Renal cortical epithelial cell (primary cell): Measurements from ENCODE around the gene BRSK2. TPM values are rescaled to one million over a fixed set of nuclear protein-coding genes. Genes with fewer than 3 reads are reported as not detected.

ENCODE experiments used
- DNase-seq: peaks from one replicate; pipeline ENCODE4 v3.0.0-alpha.2; 2011; ENCODE audit warnings: low read depth
- total RNA-seq: library from RNA; depleted of rRNA; stranded (reverse); fragments of >200 nt; gene quantifications from 2 replicates; pipeline ENCODE4 v1.2.3, GENCODE V29; 2014

The BRSK2 gene
- total RNA-seq, 1 donor from 2014 or later: 0.30 TPM

DNA sequence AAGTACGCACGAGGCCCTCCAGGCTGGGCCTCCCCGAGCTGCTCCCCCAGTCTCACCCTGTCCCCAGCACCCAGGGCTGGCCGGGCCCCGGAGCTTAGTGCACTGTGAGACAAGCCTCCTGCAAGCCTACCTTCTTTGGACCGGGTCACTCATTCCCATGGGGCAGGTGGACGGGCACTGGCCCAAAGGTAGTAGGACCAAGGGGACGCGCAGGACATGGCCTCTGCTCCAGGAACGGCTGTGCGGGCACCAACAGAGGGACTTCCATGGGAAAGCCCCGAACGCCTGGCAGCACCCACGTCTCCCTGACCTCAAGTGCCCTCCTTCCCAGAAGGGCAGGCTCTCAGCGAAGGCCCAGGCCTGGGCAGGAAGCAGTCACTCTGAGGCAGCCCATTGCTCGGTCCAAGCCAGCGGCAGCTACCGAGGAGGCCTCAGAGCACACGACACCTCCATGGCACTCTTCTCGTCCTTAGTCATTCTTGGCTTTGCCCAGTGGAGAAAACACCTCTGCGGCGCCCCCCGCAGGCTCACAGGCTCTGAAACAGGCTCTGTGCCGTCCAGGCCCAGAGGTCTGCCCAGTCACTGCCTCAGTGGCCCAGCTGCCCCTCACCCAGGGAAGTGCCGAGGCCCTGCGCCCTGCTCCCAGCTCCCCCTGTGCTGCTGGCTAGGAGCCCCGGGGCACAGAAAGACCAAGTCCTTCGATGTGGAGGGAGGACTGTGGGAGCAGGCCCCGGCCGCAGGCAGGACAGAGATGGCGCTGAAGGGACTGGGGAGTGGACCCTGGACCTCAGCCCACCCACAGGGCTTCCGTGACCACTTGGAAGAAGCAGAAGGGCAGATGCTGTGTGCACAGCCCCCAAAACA, 93.1 kb downstream of the BRSK2 start:
- no peak for DNase-seq

DNA sequence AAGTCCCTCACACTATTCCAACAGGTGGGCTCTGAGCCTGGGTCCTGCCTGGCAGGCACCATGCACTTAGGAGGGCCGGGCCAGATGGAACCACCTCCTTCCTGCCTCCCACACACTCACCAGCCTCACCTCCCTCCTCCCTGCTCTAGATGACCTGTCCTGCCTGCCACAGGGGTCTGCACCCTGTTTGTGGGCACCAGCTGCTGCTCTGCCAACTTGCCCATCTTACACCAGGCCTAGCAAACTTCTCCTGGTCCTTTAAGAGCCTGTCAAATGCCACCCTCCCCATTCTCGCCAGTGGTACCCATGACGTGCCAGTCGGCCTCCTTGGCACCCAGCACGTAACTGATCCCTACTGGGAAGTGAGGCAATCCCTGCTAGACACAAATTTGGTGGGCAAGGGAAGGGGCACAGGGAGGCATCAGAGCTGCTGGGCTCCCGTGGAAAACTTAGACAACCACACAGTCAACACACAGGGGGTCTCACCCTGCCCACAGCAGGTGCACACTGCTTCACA, 93.8 kb downstream of the BRSK2 start:
- DNase-seq: no peak

DNA sequence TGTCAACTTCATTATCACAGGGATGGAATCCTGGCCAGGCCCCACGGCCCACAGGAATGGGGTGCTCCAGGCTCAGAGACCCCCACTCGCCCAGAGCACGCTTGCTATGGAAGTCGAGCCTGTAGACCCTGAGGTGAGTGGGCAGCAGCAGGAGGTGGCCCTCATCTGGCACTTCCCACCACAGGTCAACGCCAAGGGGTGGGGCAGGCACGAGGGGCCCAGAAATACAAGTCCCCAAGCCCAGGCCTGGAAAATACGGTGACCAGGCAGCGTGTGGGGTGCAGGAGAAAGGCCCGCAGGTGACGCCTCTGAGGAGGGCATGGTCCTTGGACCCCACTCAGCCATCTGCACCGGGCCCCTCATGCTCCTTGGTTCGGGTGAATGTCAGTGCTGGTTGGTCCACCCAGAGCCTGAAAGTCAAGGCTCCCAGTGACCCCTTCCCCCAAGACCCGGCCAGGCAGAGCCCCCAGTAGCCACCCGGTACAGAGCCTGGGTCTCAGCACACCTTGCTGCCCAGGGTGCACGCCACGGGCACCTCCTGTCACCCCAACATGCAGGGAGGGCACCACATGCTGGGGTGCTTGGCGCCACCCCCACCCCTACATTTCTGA, 94.4 kb downstream of the BRSK2 start:
- DNase-seq: no peak

DNA sequence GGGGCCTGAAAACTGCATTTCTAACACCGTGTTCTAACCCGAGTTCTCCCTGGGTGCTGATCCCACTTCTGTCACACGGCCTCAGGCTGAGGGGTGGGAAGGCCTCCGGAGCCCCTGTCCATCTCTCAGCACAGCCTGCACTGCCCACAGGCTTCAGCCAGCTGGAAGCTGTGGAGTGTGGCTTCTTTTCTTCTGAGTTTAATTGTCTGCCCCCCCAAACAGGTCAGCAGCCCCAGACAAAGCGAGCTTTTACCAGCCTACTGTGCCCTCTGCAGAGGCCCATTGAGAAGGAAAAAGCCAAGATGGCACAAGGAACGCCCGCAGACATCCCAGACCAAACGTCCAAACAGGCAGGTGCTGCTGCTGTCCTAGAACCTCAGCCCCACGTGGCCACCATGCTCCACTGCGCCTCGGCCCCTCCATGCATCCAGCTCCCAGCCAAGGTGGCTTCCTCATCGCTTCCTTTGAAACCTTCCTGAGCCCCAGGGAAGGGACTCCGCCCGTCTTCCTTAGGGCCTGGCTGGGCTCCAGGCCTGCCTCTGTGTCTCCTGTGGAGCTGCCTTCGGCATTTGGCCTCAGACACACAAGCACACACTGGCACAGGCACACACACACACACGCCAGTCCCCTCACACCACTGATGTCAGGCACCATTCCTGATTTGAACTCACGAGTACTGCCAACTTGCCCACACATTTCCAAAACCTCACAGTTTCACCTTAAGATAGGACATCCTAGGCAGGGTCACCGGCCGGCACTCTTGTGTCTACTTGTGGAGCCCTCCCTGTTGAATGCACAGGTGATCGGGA, 95.2 kb downstream of the BRSK2 start:
- no peak for DNase-seq

DNA sequence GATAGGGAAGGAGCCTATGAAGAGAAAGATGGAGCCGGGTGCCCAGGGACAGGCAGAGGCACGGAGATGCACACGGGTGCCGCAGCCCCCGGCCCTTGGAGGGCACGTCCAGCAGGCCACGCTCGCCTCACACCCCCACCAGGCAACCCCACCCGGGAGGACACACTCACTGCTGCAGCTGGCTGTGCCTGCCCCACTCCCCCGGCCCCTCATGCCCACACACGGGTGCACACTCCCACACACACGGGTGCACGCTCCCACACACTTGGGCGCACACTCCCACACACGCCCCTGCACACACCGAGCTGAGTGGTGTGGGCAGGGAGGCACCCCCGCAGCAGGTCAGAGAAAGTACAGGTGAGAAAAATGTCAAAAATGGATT, 95.8 kb downstream of the BRSK2 start:
- no peak for DNase-seq

DNA sequence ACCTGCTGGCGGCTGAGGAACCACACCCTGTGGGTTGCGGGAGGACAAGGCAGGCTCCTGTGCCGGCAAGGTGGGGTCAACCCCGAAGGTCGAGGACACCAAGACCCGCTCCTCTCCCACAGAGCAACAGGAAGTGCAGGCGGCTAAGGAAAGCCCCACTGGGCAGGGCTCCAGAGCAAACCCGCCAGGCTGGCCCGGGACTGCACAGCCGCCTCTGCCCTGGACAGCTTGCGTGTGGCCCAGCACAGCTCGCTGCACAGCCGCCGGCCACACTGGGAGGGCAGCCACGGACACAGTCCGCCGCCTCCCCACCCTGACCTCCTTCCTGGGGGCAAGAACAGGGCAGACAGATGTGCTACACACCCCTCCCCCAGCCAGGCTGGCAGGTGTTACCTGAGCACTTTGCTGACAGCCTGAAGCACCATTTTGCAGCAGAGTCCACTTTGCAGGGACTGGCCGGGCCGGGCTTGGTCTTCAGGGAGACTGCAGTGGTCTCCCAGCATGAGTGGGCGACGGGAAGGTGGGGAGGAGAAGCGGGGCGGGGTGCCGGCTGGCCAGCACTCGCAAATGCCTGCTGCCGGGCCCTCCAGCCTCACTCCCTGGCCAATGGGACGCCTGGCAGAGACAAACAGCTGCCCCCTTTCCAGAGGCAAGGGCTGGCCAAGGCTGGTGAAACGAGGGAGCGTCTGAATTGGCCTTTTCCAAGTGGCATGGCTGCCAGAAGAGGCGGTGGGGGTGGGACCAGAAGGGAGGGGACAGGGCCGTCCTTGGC, 96.5 kb downstream of the BRSK2 start, which contains the start of gene MOB2:
Gene MOB2 (minus strand): TSS at position 726 of the 772 bp plus-strand sequence. CDS start 223 bp downstream, at position 503.
- peak; percentile 32 for DNase-seq

DNA sequence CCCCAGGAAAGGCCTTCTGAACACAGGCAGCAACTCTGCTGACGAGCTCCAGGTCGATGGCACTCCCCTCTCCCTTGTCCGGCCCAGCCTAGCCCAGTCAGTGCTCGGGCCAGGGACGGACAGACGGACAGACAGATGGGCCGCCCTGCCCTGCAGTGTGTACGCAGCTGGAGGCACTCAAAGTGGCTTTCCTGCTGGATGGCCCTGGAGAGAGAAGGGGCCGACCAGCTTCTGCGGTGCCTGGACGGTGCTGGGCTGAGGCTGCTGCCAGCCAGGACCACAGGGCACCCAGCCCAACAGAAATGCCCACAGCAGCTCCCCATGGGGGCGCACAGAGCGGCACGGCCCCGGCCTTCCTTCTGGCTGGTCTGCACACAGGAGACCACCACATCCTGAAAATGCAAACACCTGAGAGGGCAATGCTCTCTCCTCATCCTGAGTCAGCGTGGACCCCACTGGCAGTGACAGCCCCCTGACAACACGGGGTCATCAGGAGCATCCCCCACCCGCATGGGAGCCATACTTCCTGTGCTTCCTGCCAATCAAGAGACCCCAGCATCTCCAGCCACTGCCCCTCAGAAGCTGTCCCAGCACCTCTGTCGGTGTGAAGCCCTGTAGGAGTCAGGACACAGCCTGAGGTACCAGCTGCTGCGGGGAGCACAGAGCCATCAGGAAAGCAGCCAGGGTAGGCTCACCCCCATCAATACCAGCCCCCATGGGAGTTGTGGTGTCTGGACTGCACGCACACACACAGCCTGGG, 97.5 kb downstream of the BRSK2 start:
- no peak for DNase-seq

DNA sequence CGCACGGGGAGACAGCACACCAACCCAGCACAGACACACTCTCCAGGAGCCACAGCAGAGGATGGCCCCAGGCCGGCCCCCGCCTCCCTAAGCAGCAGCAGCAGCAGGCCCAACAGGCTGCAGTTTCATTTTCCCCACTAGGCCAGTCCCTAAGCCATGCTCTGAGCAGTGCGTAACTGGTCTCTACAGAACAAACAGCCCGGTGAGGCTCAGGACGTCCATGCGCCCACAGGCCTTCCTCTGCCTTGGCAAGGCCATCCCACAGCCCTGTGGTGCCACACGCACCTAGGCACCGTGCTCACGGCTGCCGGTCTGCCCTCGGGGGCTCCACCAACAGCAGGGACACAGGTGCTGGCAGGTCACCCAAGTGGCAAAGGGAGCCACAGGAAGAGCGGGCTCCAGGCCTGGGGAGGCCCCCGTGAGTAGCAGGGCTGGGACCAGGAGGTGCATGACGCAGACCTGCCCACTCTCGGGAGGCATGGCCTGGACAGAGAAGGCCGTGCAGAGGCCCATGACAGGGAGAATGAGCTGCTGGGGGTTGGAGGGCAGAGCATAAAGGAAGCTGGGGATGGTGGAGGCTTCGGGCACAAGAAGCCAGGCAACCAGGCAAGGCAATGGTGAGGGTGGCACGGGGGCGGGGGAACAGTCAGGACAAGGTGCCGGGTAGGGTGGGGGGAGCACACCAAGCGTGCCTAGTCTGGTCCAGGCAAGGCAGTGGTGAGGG, 98.3 kb downstream of the BRSK2 start:
- no peak for DNase-seq

DNA sequence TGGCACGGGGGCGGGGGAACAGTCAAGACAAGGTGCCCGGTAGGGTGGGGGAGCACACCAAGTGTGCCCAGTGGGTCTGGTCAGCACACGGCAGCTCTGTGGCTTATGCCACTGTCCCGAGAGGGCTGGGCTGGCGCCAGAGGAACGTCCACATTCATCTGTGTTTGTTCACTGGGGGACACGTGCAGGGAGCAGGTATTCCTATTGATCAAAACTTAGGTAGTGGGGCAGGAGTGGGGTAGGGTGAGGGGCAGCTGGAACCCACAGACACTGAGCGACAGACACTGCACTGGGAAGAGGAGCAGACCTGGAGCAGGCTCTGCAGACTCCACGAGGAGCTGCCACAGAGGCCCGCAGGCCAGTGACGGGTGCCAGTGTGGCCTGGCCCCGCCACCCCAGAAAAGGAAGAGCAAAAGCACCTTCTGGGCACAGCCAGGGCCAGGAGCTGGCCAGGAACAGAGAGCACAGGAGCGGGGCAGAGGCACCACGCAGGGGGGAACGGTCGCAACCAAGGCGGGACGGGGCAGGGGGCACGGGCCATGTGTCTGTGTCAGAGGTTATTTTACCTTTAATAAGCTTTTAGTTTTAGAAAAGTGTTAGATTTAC, 98.9 kb downstream of the BRSK2 start:
- no peak for DNase-seq

DNA sequence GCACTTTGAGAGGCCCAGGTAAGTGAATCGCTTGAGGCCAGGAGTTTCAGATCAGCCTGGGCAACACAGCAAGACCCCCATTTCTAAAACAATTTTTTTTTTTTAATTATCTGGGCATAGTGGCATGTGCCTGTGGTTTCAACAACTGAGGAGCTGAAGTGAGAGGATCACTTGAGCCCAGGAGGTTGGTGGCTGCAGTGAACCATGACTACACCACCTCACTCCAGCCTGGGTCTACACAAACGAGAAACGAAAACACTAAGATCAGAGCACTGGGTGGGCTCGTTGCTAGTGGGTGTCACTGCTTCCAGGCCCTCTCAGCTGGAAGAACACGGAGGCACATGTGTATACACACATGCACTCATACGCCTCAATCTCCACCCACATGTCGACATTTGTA, 100.9 kb downstream of the BRSK2 start:
- no peak for DNase-seq

DNA sequence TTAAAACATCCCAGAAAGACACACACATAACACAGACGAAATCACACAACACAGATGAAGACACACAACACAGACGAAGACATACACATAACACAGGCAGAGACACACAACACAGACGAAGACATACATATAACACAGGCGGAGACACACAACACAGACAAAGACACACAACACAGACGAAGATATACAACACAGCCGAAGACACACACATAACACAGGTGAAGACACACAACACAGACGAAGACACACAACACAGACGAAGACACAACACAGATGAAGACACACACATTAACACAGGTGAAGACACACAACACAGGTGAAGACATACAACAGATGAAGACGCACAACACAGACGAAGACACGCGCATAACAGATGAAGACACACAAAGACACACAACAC, 101.6 kb downstream of the BRSK2 start:
- DNase-seq: no peak

DNA sequence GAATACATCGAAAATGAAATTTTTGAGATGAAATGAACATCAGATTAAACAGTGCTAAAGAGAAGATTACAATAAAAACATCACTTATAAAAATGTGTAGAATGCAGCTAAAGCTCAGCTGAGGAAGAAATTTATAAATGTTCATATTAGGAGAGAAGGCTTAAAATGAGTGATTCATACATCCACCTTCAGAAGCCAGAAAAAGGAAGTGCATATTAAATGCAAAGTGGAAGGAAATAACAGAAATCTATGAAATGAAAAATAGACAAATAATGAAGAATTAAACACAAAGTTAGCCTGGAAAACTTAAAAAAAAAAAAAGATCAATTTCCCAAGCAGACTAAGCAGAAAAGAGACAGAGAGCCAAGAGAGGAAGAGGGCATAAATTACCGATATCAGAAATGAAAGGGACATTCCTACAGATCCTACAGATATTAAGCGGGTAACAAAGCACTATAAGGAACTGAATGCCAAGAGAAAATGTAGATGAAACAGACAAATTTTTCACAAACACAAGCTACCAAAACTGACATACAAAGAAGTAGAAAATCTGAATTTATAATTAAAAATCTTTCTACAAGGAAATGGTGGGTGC, 104.0 kb downstream of the BRSK2 start:
- no peak for DNase-seq

DNA sequence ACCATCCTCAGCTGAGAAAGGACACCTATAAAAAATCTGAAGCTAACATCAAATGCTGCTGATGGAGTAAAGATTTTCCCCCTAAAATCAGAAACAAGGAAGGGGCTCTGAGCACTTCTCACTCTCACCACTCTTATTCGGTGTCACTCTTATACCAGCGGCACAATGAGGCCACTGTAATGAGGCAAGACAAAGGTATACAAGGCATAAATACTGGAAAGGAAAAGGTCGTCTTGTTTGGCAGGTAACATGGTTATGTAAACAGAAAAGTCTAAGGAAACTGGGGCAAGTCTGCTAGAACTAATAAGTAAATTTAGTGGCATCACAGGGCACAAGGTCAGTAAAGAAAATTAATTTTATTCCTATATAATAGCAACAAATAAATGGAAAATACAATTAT, 104.9 kb downstream of the BRSK2 start:
- no peak for DNase-seq

DNA sequence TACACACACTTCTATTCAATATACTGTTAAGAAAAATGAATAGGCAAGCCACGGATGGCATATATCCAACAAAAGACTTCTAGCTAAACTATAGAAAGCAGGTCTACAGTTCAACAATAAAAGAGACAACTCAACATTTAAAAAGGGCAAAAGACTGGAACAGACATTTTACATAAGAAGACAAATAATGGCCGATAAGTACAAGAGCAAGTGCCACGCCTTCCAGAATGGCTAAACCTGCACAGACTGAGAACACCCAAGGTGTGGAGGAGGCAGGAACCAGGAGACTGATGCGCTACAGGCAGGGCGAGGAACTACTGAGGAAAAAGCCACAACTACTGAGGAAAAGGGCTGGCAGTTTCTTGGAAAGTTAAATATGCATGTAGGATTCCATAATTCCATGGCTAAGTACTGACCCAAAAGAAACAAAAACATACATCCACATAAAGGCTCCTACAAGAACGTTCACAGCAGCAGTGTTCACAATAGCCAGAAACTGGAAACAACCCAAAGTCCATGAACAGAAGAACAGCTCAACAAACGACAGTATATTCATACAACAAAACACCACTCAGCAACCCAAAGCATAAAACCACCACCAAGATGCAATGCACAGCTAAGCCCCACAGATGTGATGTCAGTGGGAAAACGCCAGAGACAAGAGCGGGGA, 106.5 kb downstream of the BRSK2 start:
- no peak for DNase-seq

DNA sequence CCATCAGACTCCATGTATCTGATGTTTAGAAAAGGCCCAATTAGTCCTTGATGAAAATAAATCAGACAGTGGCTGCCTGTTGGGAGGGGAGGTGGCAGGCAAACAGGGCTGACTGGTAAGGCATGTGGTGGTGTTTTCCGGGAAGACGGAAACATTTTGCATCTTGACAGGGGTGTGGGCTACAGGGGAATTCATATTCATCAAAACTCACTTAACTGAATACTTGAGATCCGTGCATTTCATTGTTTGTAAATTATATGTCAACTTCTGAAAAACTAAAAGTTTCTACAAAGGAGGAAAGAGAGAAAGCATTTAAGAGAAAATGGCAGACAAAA, 107.0 kb downstream of the BRSK2 start:
- DNase-seq: no peak

DNA sequence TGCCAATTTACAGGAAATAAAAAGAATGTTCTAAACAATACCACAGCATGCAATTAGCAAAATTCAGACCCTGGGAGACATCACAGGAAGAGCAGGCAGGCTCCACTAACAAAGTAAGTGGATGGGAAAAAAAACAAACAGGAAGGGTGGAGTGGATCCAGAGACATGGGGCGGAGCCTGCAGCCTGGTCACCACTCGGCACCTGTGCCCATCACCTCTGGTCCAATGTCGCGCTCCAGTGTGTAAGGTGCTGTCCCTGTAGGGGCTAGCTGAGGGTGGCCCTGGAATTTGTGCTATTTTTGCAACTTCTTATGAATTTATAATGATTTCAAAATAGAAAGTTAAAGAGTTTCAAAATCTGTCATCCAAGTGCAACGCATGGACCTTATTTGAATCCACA, 107.9 kb downstream of the BRSK2 start:
- DNase-seq: no peak

DNA sequence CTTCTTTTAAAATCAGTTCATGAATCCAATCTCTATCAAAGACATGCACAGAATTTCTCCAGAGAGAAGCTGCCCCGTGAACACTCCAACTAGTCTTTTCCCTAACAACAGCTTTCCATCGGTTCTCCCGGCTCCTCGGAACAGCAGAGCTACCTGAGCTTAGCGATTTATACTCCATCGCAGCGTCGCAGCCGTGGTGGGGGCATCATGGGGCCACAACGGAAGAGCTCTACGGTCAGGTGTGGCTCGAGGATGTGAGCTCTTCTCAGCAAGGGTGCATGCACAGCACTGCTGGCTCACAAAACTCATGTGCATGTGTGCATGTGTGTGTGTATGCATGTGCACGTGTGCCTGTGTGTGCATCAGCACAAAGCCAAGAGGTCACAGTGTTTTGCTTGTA, 108.5 kb downstream of the BRSK2 start:
- no peak for DNase-seq

DNA sequence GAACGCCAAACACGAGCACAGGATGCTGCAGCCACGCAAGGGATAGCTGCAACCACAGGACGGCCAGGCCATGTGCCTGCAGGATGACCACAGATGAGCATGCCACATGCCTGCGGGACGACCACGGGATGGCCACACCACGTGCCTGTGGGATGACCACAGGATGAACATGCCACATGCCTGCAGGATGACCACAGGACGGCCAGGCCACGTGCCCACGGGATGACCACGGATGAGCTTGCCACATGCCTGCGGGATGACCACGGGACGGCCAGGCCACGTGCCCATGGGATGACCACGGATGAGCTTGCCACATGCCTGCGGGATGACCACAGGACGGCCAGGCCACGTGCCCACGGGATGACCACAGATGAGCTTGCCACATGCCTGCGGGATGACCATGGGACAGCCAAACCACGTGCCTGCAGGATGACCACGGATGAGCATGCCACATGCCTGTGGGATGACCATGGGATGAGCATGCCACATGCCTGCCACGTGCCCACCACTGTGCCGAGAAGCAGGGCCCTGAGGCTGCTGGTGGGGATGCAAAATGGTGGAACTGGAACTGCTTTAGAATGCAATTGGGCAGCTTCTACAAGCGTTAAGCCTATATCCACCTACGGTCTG, 109.6 kb downstream of the BRSK2 start:
- DNase-seq: no peak
